ENCODE data around the gene ITSN2.

Gene ITSN2

DNA sequence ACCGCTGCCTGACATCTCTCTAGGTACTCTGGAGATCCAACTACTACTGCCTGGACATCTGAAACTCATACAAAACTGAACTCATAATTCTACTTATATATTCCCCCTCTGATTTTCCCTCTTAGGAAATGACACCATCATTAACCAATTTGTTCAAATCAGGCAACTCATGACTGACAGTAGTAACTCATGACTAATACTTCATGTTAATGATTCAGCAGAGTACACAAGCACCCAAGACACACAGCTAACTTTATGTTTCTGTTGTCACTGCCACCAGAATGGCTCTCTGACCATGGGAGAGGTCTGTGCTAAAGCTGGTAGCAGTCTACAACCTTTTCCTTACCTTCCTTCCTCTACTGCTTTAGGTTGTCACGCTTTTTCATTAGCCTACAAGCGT is 91.1 kb downstream of the ITSN2 start:
- no peak for DNase-seq (ENCODE audit: low read depth in 3 of 3)

- no peak for DNase-seq (ENCODE audit: low read depth in 3 of 3)
Observed at GRCh38 chr2:24265212-24265611, 95.1 kb downstream of the ITSN2 start.

DNA sequence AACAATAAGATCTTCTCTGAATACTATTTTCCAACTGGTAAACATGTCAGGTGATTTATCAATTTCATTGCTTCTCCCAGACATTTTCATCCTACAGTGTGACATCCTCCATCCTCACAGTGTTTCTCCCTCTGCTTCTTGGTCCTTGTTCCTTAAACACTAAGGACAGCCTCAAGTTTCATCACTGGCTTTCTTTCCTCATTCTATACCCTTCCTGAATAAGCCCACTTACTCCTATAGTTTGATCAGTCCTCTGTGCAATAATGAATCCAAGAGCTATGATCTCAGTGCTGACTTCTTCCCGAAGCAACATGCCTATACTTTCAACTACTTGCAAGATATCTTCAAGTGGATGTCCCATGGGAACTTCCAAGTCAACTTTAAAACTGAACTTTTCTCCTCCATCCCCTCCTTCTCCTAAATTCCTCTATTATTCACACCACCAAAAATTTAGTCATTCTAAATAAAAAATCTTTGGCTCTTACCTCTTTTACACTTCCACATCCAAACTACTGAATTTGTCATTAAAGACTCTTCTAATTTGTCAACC is 97.8 kb downstream of the ITSN2 start:
- no peak for DNase-seq (ENCODE audit: low read depth in 3 of 3)

GRCh38 chr2:24261441-24261840 is 98.9 kb downstream of the ITSN2 start:
- no peak for DNase-seq (ENCODE audit: low read depth in 3 of 3)

- DNase-seq (ENCODE audit: low read depth in 3 of 3) = no peak
Observed at GRCh38 chr2:24259316-24259715, 101.0 kb downstream of the ITSN2 start.

DNA sequence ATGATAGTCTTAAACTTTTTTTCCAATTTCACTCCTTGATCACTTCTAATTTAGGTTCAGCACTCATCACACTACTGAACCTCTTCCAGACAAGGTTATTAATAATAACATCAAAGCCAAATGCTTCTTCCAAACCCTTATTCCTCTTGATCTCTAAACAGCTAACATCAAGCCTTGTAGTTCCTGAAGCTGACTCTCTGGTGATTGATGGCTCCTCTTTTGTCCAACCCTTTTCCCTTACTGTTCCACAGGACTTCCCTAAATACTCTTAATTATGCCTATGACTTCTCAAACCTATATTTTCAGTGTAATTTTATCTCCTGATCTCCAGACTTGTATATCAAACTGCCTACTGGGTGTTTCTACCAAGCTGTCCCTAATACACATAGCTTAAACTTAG is 101.6 kb downstream of the ITSN2 start:
- no peak for DNase-seq (ENCODE audit: low read depth in 3 of 3)

- no peak for DNase-seq (ENCODE audit: low read depth in 3 of 3)
Observed at GRCh38 chr2:24253303-24253919, 106.9 kb downstream of the ITSN2 start.

GRCh38 chr2:24247592-24247991 is 112.7 kb downstream of the ITSN2 start:
- DNase-seq (ENCODE audit: low read depth in 3 of 3) = no peak

- no peak for DNase-seq (ENCODE audit: low read depth in 3 of 3)
Observed at GRCh38 chr2:24247164-24247563, 113.2 kb downstream of the ITSN2 start.

- DNase-seq (ENCODE audit: low read depth in 3 of 3) = no peak
Observed at GRCh38 chr2:24245986-24246776, 114.2 kb downstream of the ITSN2 start.

- DNase-seq (ENCODE audit: low read depth in 3 of 3) = no peak
Observed at GRCh38 chr2:24241528-24241927, 118.8 kb downstream of the ITSN2 start.

DNA sequence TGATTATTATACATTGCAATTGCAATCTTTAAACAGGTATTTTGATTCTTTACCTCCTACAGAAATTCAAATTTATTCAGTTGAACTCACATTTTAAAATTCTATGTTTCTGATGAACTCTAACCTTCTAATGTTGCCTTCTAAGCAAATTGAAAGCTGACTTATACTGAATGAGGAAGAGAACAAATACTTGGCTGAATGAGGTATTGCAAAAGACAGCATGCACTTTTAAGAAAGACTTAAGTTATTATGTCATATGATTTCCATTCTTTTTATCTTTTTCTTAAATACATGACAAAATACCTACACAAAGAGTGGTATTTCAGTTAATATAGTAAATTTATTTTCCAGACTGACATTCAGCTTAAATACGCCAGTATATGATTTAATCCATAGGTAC is 120.8 kb downstream of the ITSN2 start:
- DNase-seq (ENCODE audit: low read depth in 3 of 3) = no peak

DNA sequence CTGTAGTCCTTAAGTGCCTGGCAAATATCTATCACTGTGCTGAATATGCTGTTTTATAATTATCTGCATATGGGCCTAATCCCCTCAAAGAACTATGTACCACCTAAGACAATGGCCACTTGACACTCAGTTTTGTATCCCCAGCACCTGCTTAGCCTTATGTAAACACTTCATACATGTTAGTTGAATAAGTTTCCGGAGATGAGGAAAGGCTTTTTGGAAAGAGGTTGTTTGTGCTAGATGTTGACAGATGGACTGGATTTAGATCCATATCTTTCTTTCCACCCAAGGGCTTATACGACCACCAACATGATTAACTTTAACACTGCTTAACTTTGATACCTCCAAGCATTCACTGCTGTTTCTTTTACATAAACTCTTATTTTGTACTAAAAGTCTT is 122.2 kb downstream of the ITSN2 start:
- no peak for DNase-seq (ENCODE audit: low read depth in 3 of 3)

DNA sequence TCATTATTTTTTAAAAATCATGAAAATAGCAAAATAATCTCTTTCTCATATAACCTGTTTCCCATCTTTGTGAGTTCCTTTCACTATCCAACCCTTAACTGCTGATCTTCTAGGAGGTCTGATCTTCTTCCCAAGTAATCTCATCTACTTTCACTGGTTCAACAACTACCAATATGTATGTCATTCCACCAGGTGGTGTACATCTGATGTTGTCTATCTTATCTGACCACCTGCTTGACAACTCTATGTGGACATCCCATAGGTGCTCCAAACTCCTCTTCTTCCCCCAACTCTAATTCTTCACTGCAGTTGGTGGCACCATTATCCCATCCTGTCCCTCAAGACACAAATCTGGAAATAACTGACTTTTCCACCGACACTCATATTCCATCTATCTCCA is 123.0 kb downstream of the ITSN2 start:
- no peak for DNase-seq (ENCODE audit: low read depth in 3 of 3)

DNA sequence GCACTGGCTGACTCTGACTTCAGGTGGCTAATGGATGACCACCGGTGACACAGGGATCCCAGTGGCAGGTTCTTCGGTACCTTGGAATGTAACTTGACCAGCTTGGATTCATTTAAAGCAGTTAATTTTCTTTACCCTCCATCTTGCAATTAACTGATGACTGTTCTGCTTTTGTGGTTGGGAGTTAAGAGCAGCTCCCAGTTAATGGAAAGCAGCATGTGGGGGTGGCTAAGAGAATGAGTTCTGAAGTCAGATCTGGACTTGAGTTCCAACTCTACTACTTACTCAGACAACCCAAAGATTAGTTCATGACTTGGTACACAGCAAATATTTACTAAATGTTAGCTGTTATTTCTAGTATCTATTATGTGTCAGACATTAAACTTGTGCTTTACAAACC is 127.0 kb downstream of the ITSN2 start:
- no peak for DNase-seq (ENCODE audit: low read depth in 3 of 3)

GRCh38 chr2:24231461-24231881 is 128.9 kb downstream of the ITSN2 start:
- DNase-seq (ENCODE audit: low read depth in 3 of 3) = no peak

GRCh38 chr2:24228470-24228869 is 131.9 kb downstream of the ITSN2 start:
- no peak for DNase-seq (ENCODE audit: low read depth in 3 of 3)

- DNase-seq (ENCODE audit: low read depth in 3 of 3) = no peak
Observed at GRCh38 chr2:24225499-24226242, 134.7 kb downstream of the ITSN2 start.

DNA sequence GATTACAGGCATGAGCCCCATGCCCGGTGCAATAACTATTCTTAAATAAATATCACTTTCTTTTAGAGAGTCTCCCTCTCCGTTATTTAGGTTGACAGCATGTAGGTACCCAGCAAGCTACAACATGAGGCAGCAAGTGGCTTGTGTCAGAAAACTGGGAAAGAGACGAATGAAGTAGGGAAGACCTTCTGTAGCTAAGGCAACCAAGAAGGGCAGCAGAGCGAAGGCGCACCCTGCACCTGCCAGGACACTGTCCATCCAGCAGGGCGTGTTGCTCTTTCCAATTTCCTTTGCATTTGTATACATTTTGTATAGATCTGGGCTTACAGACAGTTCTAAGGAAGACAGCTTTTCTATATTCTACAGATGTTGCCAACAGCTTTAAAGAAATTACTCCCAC is 137.4 kb downstream of the ITSN2 start:
- DNase-seq (ENCODE audit: low read depth in 3 of 3) = no peak

GRCh38 chr2:24221343-24222050 is 138.8 kb downstream of the ITSN2 start:
- DNase-seq (ENCODE audit: low read depth in 3 of 3) = no peak

- DNase-seq (ENCODE audit: low read depth in 3 of 3) = no peak
Observed at GRCh38 chr2:24220554-24221291, 139.6 kb downstream of the ITSN2 start.
